T-helper 1 cell (primary cell): ENCODE data around the gene SLC2A4RG.
"Not testable (repeated sequence)": the region's sequence is repeated elsewhere in the genome, so short reads cannot be mapped to it uniquely, and the experiment has no call there.

Experiments used
- DNase-seq, 5 donors: peaks; one replicate each; pipeline ENCODE4 v3.0.0-alpha.2; 2012 to 2020

The SLC2A4RG gene

GRCh38 chr20:63755933-63756647 lies 16.5 kb downstream of the SLC2A4RG start:
- DNase-seq = no peak

GRCh38 chr20:63756648-63756991 lies 17.0 kb downstream of the SLC2A4RG start:
- no peak for DNase-seq

DNA sequence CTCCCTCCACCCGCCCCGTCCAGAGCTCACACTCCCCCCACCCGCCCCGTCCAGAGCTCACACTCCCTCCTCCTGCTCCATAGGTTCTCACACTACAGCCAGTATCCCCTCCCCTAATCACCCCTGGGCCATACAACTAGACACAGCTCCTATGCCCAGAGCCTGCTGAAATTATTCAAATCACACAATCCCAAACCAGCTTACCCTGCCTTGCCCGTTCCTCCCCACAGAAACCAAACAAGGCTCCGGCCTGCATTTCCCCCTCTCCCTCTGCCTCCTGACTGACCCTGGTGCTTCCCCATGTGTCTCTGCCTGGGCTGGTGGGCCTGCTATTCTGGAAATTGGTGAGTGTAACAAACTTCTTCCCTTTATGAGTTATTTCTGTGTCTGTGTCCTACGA lies 18.6 kb downstream of the SLC2A4RG start:
- DNase-seq = no peak

DNA sequence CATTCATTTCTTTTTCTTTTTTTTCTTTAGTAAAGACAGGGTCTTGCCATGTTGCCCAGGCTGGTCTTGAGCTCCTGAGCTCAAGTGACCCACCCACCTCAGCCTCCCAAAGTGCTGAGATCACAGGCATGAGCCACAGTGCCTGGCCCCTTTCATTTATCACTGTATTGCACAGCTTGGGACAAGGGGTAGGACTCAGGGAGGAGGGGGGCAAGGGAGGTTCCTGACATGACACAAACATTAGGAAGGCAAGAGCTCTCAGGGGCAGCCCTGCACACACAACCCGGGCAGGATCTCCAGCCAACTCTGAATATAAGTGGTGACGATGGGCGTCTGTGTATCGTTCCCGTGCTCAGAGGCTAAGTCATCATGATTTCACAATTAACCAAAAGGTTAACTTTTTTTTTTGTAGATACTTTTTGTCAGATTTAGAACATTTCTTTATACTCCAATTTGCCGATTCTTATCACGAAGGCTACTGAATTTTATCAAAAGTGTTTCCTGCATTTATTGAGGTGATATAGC lies 19.9 kb downstream of the SLC2A4RG start:
- DNase-seq = no peak

DNA sequence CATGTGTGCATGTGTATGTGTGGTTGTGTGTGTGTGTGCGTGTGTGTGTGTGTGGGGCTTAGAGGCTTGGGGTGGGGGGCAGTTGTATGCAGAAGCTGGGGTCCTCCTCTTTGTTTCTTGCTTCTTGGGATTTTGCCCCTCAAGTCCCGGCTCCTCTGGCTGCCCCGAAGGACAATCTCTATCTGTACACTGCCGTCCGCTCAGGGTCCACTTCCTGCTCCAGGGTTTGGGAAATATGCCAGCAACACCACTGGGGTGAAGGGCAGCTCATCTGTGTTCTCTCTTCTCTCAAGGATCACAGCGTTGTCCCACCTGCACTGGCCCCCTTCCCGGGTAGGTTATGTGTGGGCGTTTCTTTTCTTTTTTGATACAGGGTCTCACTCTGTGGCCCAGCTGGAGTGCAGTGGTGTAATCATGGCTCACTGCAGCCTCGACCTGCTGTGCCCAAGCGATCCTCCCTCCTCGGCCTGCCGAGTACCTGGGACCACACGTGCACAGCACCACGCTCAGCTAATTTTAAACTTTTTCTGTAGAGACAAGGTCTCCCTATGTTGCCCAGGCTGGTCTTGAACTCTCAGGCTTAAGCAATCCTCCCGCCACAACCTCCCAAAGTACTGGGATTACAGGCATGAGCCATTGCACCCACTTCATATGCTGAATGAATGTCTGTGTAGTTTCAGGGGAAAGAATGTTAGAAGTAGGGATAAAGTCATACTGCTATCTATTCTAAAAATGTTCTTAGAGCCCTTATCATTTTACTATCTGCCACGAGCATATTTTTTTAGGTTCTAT lies 25.7 kb downstream of the SLC2A4RG start:
- no peak for DNase-seq

DNA sequence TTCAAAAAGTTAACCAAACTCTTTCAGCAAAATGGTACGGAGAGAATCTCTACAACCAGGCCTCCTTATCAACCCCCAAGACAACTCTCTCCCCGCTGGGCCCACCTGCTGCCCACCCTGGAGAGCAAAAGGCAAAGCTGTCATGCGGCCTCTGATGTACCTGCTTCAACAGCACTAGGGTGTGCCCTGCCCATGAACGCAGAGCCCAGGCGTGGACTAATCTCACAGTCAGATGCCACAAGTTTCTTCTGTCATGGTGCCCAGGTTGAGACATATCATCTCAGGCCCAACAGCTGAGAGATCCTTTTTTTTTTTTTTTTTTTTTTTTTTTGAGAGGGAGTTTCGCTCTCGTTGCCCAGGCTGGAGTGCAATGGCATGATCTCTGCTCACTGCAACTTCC lies 26.3 kb downstream of the SLC2A4RG start:
- no peak for DNase-seq

DNA sequence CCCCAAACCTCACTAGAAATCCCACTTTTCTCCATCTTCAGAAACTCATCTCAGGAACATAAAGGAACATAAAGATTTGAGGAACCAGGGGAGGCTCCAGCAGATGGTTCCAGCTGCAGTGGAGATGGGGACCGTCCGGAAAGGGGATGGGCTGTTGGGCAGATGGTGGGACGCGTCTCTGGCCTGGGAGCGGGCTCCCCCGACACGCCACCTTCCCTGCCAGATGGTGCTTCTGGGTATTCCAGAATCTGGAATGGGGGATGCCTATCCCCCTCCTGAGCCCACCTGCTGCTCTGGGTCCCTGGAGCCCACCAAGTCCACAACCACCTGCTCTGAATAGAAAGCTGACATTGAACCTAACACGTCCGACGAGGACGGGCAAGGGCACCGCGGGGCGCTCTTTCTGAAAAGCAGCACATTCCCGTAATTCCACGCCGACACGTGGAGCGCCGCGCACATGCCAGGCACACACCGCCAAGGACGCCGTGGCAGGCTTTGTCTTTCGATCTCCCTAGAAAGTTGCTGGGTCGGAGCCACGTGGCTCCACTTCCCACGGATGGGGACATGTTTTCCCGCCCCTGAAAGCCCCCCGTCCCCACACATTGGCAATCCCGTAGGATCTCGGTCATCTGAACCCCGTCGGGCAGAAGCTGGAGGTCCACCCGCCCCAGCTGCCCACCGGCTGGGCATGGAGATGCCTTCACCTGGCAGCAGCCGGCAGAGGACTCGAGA lies 27.3 kb downstream of the SLC2A4RG start:
- DNase-seq = no peak

GRCh38 chr20:63767456-63767855 lies 27.9 kb downstream of the SLC2A4RG start:
- no peak for DNase-seq

DNA sequence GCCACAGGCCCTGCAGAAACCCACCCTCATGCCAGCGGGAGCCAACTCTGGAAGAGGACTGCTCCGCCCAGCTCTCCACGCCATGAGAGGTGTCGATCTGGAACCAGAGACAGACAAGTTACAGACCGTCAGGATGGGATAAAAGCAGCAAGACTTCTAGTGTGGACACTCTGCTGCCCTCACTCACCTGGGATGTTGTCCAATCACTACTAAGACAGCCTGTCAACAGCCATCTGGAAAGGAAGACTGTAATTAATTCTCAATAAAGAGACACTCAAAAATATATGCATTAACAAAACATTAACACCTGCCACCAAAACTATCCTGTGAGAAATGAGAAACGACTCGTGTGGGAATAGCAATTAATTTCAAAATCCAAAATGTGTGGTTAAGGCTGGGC lies 28.3 kb downstream of the SLC2A4RG start:
- no peak for DNase-seq

GRCh38 chr20:63768591-63769515 lies 29.3 kb downstream of the SLC2A4RG start:
- DNase-seq = no peak

DNA sequence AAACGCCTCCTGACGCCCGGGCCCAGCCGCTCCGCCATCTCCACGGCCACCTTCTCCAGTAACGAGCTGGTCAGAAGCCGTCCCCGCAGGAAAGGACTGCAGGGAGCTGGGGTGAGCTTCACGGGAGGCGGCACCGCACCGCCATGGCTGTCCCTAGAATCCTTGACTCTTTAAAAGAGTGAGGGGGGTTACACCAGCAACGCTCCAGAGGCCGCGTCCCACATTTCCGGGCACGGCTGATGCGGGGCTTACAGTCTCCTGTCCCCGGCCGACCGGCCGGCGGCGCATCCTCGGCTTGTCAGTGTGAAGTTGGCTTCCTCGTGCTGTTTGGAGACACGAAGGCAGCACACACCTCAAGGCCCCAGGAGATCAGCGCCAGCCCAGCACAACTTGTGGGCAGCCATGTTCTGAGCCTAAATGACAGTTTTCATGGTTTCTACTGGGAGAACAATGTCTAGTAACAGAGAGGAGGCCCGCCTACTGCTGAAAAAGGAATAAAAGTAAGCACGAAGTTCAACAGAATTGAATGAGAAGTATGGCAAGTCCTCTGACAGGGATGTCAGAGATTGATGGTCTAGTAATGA lies 30.4 kb downstream of the SLC2A4RG start:
- DNase-seq = no peak

- no peak for DNase-seq
Observed at GRCh38 chr20:63771046-63771707, 31.6 kb downstream of the SLC2A4RG start.

GRCh38 chr20:63772781-63773518 lies 33.4 kb downstream of the SLC2A4RG start:
- no peak for DNase-seq

DNA sequence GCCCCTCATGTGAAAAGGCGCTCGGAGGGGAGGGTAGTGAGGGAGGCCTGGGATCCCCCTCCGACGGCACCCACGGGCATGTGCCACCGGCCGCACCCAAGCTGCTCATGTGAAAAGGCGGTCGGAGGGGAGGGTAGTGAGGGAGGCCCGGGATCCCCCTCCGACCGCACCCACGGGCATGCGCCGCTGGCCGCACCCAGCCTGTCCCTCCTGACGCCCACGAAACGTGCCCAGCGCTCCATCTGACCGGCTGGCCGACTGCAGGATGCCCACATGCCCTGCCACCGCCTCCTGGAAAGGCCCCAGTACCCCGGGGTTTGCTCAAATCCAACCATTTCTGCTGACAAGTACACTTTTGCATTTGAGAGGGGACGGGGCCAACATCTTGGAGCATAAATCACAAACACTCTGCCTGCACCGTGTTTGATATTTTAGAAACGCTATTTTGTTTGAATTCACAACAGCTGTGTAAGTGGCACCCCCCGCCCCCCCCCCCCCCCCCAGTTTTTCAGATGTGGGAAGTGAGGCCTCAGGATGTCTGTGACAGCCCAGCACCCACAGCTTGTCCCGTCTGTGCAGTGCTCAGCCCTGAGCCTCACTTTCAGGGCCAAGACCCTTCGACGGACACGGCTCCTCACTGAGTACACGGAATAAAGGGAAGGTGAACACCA lies 34.1 kb downstream of the SLC2A4RG start:
- DNase-seq = no peak

GRCh38 chr20:63774306-63774705 lies 34.7 kb downstream of the SLC2A4RG start:
- DNase-seq = no peak

GRCh38 chr20:63775096-63775978 lies 35.8 kb downstream of the SLC2A4RG start:
- DNase-seq = no peak

- DNase-seq = not testable (repeated sequence)
Observed at GRCh38 chr20:63776875-63777274, 37.3 kb downstream of the SLC2A4RG start.

- DNase-seq = no peak
Observed at GRCh38 chr20:63777614-63778013, 38.0 kb downstream of the SLC2A4RG start.
